HEK293T (cell line): ENCODE results near the gene ALPP.

ENCODE experiments used
- ARNT ChIP-seq: fragments of 450-650 bp; IDR thresholded peaks from 2 replicates; pipeline ENCODE4 v1.6.1; 2017; ENCODE audit warnings: mild to moderate bottlenecking
- BHLHE40 ChIP-seq: fragments of 450-650 bp; IDR thresholded peaks from 2 replicates; pipeline ENCODE4 v1.6.1; 2016; ENCODE audit warnings: mild to moderate bottlenecking, moderate library complexity, borderline replicate concordance
- ELF4 ChIP-seq: fragments of 450-650 bp; IDR thresholded peaks from 2 replicates; pipeline ENCODE4 v1.6.1; 2017; ENCODE audit warnings: antibody characterized with exemption
- FOXA1 ChIP-seq: fragments of 450-650 bp; IDR thresholded peaks from 2 replicates; pipeline ENCODE4 v1.6.1; 2016; ENCODE audit warnings: mild to moderate bottlenecking
- FOXK2 ChIP-seq: fragments of 450-650 bp; IDR thresholded peaks from 2 replicates; pipeline ENCODE4 v1.6.1; 2016; ENCODE audit warnings: mild to moderate bottlenecking
- FOXM1 ChIP-seq: fragments of 450-650 bp; IDR thresholded peaks from 2 replicates; pipeline ENCODE4 v1.6.1; 2017; ENCODE audit warnings: mild to moderate bottlenecking, borderline replicate concordance
- HDGF ChIP-seq: fragments of 450-650 bp; IDR thresholded peaks from 2 replicates; pipeline ENCODE4 v1.6.1; 2017; ENCODE audit warnings: antibody characterized with exemption, borderline replicate concordance
- LEF1 ChIP-seq: fragments of 450-650 bp; IDR thresholded peaks from 2 replicates; pipeline ENCODE4 v1.6.1; 2017; ENCODE audit warnings: mild to moderate bottlenecking, borderline replicate concordance
- SP1 ChIP-seq: fragments of 450-650 bp; IDR thresholded peaks from 2 replicates; pipeline ENCODE4 v1.6.1; 2017
- SUZ12 ChIP-seq: fragments of 450-650 bp; IDR thresholded peaks from 2 replicates; pipeline ENCODE4 v1.6.1; 2016; ENCODE audit warnings: mild to moderate bottlenecking
- TARDBP ChIP-seq: fragments of 450-650 bp; IDR thresholded peaks from 2 replicates; pipeline ENCODE4 v1.6.1; 2016

DNA sequence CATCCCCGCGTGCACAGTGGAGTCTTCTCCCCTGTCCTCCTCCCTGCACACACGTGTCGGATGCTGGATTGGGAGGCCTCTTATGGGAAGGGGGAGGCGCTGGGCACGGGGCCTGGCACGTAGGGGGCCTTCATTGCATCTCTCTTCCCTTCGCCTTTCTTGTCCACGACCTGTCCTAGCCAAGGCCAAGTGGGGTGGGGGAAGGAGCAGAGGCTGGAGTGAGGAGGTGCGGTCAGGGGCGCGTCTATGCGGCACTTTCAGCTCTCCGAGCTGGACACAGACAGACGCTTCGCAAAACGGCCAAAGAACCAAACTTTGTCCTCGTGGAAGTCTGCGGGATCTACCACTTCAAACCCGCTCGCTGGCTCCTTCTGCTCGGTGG, 41.5 kb downstream of the ALPP start:
- TF ChIP-seq SP1, result no peak
- TF ChIP-seq SUZ12, result no peak
- no peak for TF ChIP-seq FOXA1
- TF ChIP-seq BHLHE40, result no peak
- TF ChIP-seq LEF1, result no peak
- TF ChIP-seq TARDBP, result no peak
- TF ChIP-seq ELF4, result no peak
- no peak for TF ChIP-seq FOXM1
- TF ChIP-seq HDGF, result no peak
- no peak for TF ChIP-seq ARNT
- no peak for TF ChIP-seq FOXK2
